ENCODE data around the gene STARD3. TPM values are rescaled to one million over a fixed set of nuclear protein-coding genes. Genes with fewer than 3 reads are reported as not detected.

The STARD3 gene
- total RNA-seq, 2 experiments from 2014 or later: 70.5 to 75.7 TPM

GRCh38 chr17:39607851-39608130, 29.2 kb upstream of the STARD3 start, which contains the start of gene NEUROD2:
Gene NEUROD2, minus strand, starts transcription at chr17:39607920. Its CDS starts 1,321 bp downstream, at chr17:39606599.
- no peaks in the 10 kb centered on the region for H3K36me3 Mint-ChIP-seq

GRCh38 chr17:39608142-39608981, 28.6 kb upstream of the STARD3 start:
- H3K36me3 Mint-ChIP-seq: no peaks in the 10 kb centered on the region
- H3K9me3 Mint-ChIP-seq (ENCODE audit: low read depth): no peaks in the 10 kb centered on the region
- ATAC-seq: no peak
- no peak overlapping the region for H3K4me3 Mint-ChIP-seq
- peaks cover 13% of the 10 kb centered on the region for H3K4me1 Mint-ChIP-seq
- H3K27me3 Mint-ChIP-seq: peaks cover 62% of the 10 kb centered on the region
- DNase-seq: no peak
- H3K27ac Mint-ChIP-seq: no peak overlapping the region
- CTCF ChIA-PET: interaction anchor here (1.0 to 3.9 kb wide), 2 partner anchors 13 to 14 kb away, joined by 4 to 19 read pairs; no protein-coding TSS in a partner anchor

More at GRCh38 chr17:39607851-39608130, 29.2 kb upstream of the STARD3 start, which contains the start of gene NEUROD2:
- H3K4me3 Mint-ChIP-seq: no peak within 1 kb of the TSS
- ATAC-seq (no peak), DNase-seq (no peak)
- peaks cover 14% of the 10 kb centered on the region for H3K4me1 Mint-ChIP-seq
- peaks cover 64% of the 10 kb centered on the region for H3K27me3 Mint-ChIP-seq
- H3K27ac Mint-ChIP-seq: no peak within 1 kb of the TSS
- CTCF ChIA-PET: interaction anchor here (3.9 kb wide), 1 partner anchor 14 kb away, joined by 19 read pairs; no protein-coding TSS in a partner anchor
- no peaks in the 10 kb centered on the region for H3K9me3 Mint-ChIP-seq (ENCODE audit: low read depth)

- no peak for ATAC-seq
- peaks cover 9% of the 10 kb centered on the region for H3K4me1 Mint-ChIP-seq
- no peak for DNase-seq
- H3K27me3 Mint-ChIP-seq: peaks cover 56% of the 10 kb centered on the region
- no peak overlapping the region for H3K27ac Mint-ChIP-seq
- H3K4me3 Mint-ChIP-seq: no peak overlapping the region
- CTCF ChIA-PET: interaction anchor here (1.0 kb wide), 1 partner anchor 12 kb away, joined by 4 read pairs; no protein-coding TSS in a partner anchor
- no peaks in the 10 kb centered on the region for H3K9me3 Mint-ChIP-seq (ENCODE audit: low read depth)
- no peaks in the 10 kb centered on the region for H3K36me3 Mint-ChIP-seq
Observed at GRCh38 chr17:39609416-39610025, 27.4 kb upstream of the STARD3 start.

- Mint-ChIP-seq H3K27ac (no peak overlapping the region), H3K36me3 (no peaks in the 10 kb centered on the region), H3K9me3 (ENCODE audit: low read depth) (no peaks in the 10 kb centered on the region), H3K4me1 (no peaks in the 10 kb centered on the region), H3K4me3 (no peak overlapping the region), H3K27me3 (peaks cover 55% of the 10 kb centered on the region)
- ATAC-seq (no peak), DNase-seq (no peak)
- CTCF ChIA-PET: interaction anchor here (2.4 to 2.7 kb wide), 2 partner anchors 10 to 12 kb away, joined by 8 to 22 read pairs; no protein-coding TSS in a partner anchor
Observed at GRCh38 chr17:39611401-39612112, 25.4 kb upstream of the STARD3 start.

- DNase-seq (no peak), ATAC-seq (no peak)
- Mint-ChIP-seq H3K4me1 (no peaks in the 10 kb centered on the region), H3K27me3 (peaks cover 59% of the 10 kb centered on the region), H3K9me3 (ENCODE audit: low read depth) (no peaks in the 10 kb centered on the region), H3K27ac (no peak overlapping the region), H3K36me3 (no peaks in the 10 kb centered on the region), H3K4me3 (no peak overlapping the region)
- CTCF ChIA-PET: interaction anchor here (2.4 to 2.7 kb wide), 2 partner anchors 9 to 11 kb away, joined by 8 to 22 read pairs; no protein-coding TSS in a partner anchor
Observed at GRCh38 chr17:39612291-39612894, 24.6 kb upstream of the STARD3 start.

GRCh38 chr17:39612935-39613464, 23.9 kb upstream of the STARD3 start:
- DNase-seq (no peak), ATAC-seq (no peak)
- H3K4me1 Mint-ChIP-seq: no peaks in the 10 kb centered on the region
- H3K4me3 Mint-ChIP-seq: no peak overlapping the region
- no peaks in the 10 kb centered on the region for H3K9me3 Mint-ChIP-seq (ENCODE audit: low read depth)
- CTCF ChIA-PET: interaction anchor here (2.4 to 2.7 kb wide), 2 partner anchors 9 to 10 kb away, joined by 8 to 22 read pairs; no protein-coding TSS in a partner anchor
- no peak overlapping the region for H3K27ac Mint-ChIP-seq
- peaks cover 60% of the 10 kb centered on the region for H3K27me3 Mint-ChIP-seq
- no peaks in the 10 kb centered on the region for H3K36me3 Mint-ChIP-seq

GRCh38 chr17:39614545-39615157, 22.3 kb upstream of the STARD3 start:
- Mint-ChIP-seq H3K27ac (no peak overlapping the region), H3K4me1 (peaks cover 1% of the 10 kb centered on the region), H3K27me3 (peaks cover 58% of the 10 kb centered on the region), H3K9me3 (ENCODE audit: low read depth) (no peaks in the 10 kb centered on the region), H3K36me3 (no peaks in the 10 kb centered on the region), H3K4me3 (no peak overlapping the region)
- CTCF ChIA-PET: interaction anchor here (1.7 to 13.1 kb wide), 2 partner anchors 9 to 20 kb away, joined by 13 to 300 read pairs; partner anchors contain the start of gene STARD3
- DNase-seq (no peak), ATAC-seq (no peak)

- DNase-seq (no peak), ATAC-seq (no peak)
- no peak overlapping the region for H3K4me3 Mint-ChIP-seq
- H3K27me3 Mint-ChIP-seq: peaks cover 59% of the 10 kb centered on the region
- H3K9me3 Mint-ChIP-seq (ENCODE audit: low read depth): no peaks in the 10 kb centered on the region
- H3K4me1 Mint-ChIP-seq: peaks cover 1% of the 10 kb centered on the region
- CTCF ChIA-PET: interaction anchor here (1.7 to 13.1 kb wide), 2 partner anchors 8 to 19 kb away, joined by 13 to 300 read pairs; partner anchors contain the start of gene STARD3
- no peaks in the 10 kb centered on the region for H3K36me3 Mint-ChIP-seq
- no peak overlapping the region for H3K27ac Mint-ChIP-seq
Observed at GRCh38 chr17:39615434-39615833, 21.5 kb upstream of the STARD3 start.

GRCh38 chr17:39617100-39617445, 19.9 kb upstream of the STARD3 start:
- peaks cover 54% of the 10 kb centered on the region for H3K27me3 Mint-ChIP-seq
- CTCF ChIA-PET: interaction anchor here (2.3 to 13.1 kb wide), 2 partner anchors 17 to 37 kb away, joined by 7 to 300 read pairs; partner anchors contain the start of gene STARD3
- no peak for ATAC-seq

GRCh38 chr17:39617446-39618245, 19.3 kb upstream of the STARD3 start:
- Mint-ChIP-seq H3K27ac (no peak overlapping the region), H3K4me1 (peaks cover 9% of the 10 kb centered on the region), H3K27me3 (peaks cover 54% of the 10 kb centered on the region), H3K9me3 (ENCODE audit: low read depth) (no peaks in the 10 kb centered on the region), H3K36me3 (no peaks in the 10 kb centered on the region), H3K4me3 (peak overlapping the region; percentile 48)
- DNase-seq (no peak), ATAC-seq (peak; percentile 20)
- CTCF ChIA-PET: interaction anchor here (2.3 to 13.1 kb wide), 3 partner anchors 17 to 69 kb away, joined by 7 to 300 read pairs (median 108); partner anchors contain the start of gene STARD3

More at GRCh38 chr17:39617100-39617445, 19.9 kb upstream of the STARD3 start:
- peak overlapping the region; percentile 41 for H3K4me3 Mint-ChIP-seq
- no peaks in the 10 kb centered on the region for H3K9me3 Mint-ChIP-seq (ENCODE audit: low read depth)
- H3K4me1 Mint-ChIP-seq: peaks cover 3% of the 10 kb centered on the region
- no peaks in the 10 kb centered on the region for H3K36me3 Mint-ChIP-seq
- no peak for DNase-seq
- no peak overlapping the region for H3K27ac Mint-ChIP-seq

GRCh38 chr17:39618246-39618913, 18.6 kb upstream of the STARD3 start:
- H3K36me3 Mint-ChIP-seq: no peaks in the 10 kb centered on the region
- peaks cover 16% of the 10 kb centered on the region for H3K4me1 Mint-ChIP-seq
- ATAC-seq: no peak
- no peak for DNase-seq
- no peaks in the 10 kb centered on the region for H3K9me3 Mint-ChIP-seq (ENCODE audit: low read depth)
- CTCF ChIA-PET: interaction anchor here (0.7 to 17.8 kb wide), 7 partner anchors 16 to 151 kb away, joined by 3 to 307 read pairs (median 108); partner anchors contain the start of genes MIEN1, PNMT, STARD3 and TCAP
- H3K27ac Mint-ChIP-seq: no peak overlapping the region
- peaks cover 50% of the 10 kb centered on the region for H3K27me3 Mint-ChIP-seq
- peak overlapping the region; percentile 48 for H3K4me3 Mint-ChIP-seq

All from activated CD8-positive, alpha-beta memory T cell treated with anti-CD3 and anti-CD28 coated beads, Interleukin-2, amount 10 ng/mL, durations not matched to agents 7 days and 5 days (primary cell).